Measurements from ENCODE around the gene TDP2. TPM values are rescaled to one million over a fixed set of nuclear protein-coding genes. Genes with fewer than 3 reads are reported as not detected.

Gene TDP2
- total RNA-seq, 1 donor from 2014 or later = 24.8 TPM

DNA sequence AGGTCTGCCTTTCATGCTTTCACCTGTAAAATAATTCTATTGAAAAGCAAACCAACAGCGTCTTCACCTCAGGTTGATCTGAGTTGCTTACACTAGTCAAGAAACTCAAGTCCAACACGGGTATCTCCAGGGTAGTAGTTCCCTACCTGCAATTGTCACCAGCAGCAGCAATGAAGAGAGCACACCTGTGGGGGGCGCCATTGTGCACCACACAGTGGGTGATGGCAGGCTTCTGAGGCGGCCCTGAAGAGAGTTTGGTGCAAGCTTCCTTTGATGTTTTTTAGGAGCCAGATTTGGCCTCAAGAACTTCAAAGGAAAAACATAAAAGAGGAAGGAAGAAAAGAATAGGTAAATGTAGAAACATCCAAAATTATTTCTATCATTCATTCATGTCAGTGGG, 65.8 kb downstream of the TDP2 start:
- no peaks in the 10 kb centered on the region for H3K9me3 Mint-ChIP-seq
- peaks cover 5% of the 10 kb centered on the region for H3K27me3 Mint-ChIP-seq (ENCODE audit: low read depth)
- H3K4me3 Mint-ChIP-seq = no peak overlapping the region
- TF ChIP-seq, protein P1, sequence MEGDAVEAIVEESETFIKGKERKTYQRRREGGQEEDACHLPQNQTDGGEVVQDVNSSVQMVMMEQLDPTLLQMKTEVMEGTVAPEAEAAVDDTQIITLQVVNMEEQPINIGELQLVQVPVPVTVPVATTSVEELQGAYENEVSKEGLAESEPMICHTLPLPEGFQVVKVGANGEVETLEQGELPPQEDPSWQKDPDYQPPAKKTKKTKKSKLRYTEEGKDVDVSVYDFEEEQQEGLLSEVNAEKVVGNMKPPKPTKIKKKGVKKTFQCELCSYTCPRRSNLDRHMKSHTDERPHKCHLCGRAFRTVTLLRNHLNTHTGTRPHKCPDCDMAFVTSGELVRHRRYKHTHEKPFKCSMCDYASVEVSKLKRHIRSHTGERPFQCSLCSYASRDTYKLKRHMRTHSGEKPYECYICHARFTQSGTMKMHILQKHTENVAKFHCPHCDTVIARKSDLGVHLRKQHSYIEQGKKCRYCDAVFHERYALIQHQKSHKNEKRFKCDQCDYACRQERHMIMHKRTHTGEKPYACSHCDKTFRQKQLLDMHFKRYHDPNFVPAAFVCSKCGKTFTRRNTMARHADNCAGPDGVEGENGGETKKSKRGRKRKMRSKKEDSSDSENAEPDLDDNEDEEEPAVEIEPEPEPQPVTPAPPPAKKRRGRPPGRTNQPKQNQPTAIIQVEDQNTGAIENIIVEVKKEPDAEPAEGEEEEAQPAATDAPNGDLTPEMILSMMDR (IDR thresholded peaks at IDR 0.05; ENCODE audit: unreplicated experiment) = no peak
- H3K36me3 Mint-ChIP-seq = no peaks in the 10 kb centered on the region
- no peaks in the 10 kb centered on the region for H3K4me1 Mint-ChIP-seq
- no peak for DNase-seq (ENCODE audit: low spot score in 2 of 2, unreplicated experiment in 2 of 2)
- H3K27ac Mint-ChIP-seq = no peak overlapping the region

Other genes starting within 250 kb of the TDP2 start
- gene GPLD1, start 177.3 kb downstream of the TDP2 start, total RNA-seq = 4.2 to 4.8 TPM (median 4.7 TPM) in 3 replicates
- 19.6 to 22.6 TPM (median 22.5 TPM) in 3 replicates for gene ALDH5A1, start 171.9 kb downstream of the TDP2 start, total RNA-seq
- gene KIAA0319, start 20.7 kb downstream of the TDP2 start, total RNA-seq = 0.02 TPM in 1 of 3 replicates, not detected in the others
- gene ACOT13, start 178 bp upstream of the TDP2 start, total RNA-seq = 18.7 to 19.8 TPM (median 19.1 TPM) in 3 replicates
- gene C6orf62, start 52.3 kb upstream of the TDP2 start, total RNA-seq = 60.5 to 61.9 TPM (median 61.0 TPM) in 3 replicates
- 21.3 to 25.1 TPM (median 23.4 TPM) in 3 replicates for gene GMNN, start 108.0 kb upstream of the TDP2 start, total RNA-seq
- not detected in 3 replicates for gene ARMH2, start 132.0 kb upstream of the TDP2 start, total RNA-seq